KBM-7 (cell line): ENCODE measurements around the gene MID1.

Experiments used
- DNase-seq: peaks from one replicate; pipeline ENCODE4 v3.0.0-alpha.2; 2015
- in situ Hi-C: fragments of 300-500 bp; cut with MboI; formaldehyde crosslinking; loops from 2 replicates; pipeline ENCODE4 v1.14.3; 2020; ENCODE audit warnings: low sequenced_read_pairs, low pct_unique_long_range_greater_than_20kb, mixed read lengths

Gene MID1

DNA sequence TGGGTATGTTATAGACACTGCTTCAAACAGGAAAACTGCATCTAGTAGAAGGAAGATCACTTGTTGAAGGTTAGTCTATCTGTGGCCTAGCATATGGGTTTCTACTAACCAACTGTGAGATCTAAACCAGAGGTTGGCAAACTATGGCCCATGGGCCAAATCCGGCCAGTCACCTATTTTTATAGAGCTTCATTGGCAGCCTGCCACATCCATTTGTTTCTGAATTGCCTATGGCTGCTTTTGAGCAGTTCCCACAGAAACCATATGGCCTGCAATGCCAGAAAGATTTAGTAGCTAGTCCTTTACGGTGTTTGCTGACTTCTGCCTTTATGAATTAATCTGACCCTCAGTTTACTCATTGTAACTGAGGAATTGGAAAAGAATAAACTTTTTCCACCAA lies 71.1 kb downstream of the MID1 start:
- in situ Hi-C loops = no loop called here
- no peak for DNase-seq

- DNase-seq = no peak
- in situ Hi-C loops = no loop called here
Observed at GRCh38 chrX:10548688-10549087, 71.7 kb downstream of the MID1 start.

GRCh38 chrX:10545882-10546281 lies 74.5 kb downstream of the MID1 start:
- DNase-seq = no peak
- in situ Hi-C loops = no loop called here

DNA sequence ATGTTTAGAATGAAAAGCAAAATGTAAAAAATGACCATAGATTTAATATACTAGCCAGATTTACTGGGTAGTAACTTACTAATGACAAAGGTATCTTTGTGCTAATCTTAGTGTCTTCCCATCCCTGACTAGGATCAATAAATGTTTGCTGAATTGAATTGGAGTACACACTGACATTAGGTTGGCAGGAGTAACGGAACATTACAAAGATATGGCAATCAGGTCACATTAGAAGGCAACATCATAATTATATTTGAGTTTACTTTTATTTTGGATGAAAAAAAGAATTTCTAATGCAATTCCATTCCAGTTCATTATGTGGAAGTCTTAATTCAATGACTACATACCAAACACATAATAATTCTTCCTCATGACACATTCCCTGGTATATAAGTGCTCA lies 77.8 kb downstream of the MID1 start:
- no peak for DNase-seq
- in situ Hi-C loops = no loop called here

- in situ Hi-C loops = no loop called here
- no peak for DNase-seq
Observed at GRCh38 chrX:10538831-10539230, 81.6 kb downstream of the MID1 start.

- in situ Hi-C loops = no loop called here
- no peak for DNase-seq
Observed at GRCh38 chrX:10537308-10537707, 83.1 kb downstream of the MID1 start.

DNA sequence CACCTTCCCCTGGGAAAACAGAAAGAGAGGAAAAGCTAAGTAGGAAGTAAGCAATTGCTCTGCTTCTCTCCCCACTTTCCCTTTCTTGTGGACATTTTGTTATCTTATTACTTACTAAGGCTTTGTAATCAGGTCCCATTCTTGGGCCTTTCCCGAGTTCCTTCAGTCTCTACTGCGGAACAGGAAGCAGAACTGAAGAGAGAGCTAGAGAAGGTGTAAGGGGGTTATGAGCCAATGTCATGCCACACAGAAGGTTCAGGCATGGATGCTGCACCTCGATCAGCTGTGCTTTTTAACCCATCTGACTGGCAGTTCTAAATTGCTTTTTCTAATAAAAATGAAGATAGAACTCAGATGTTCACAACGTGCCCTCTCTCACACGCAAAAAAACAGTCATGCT lies 83.6 kb downstream of the MID1 start:
- in situ Hi-C loops = no loop called here
- DNase-seq = no peak

DNA sequence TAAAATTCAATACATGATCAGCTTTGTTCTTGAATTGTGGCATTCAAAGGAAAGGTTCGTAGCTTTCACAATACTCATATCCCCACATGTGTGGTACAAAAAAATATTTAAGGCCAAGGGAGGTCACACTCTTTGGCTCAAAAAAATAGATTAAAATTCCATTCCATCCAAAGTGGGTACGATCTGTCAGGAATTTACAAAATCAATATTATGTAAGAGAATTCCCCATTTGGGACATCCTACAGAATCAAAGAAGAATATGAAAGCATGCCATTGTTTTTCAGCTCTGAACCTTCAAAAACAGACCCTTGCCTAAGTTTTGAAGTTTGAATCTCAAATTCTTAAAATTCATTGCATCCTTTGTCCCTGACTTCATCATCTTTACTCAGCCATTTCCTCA lies 85.8 kb downstream of the MID1 start:
- no peak for DNase-seq

GRCh38 chrX:10533696-10534365 lies 86.6 kb downstream of the MID1 start:
- in situ Hi-C loops = no loop called here
- no peak for DNase-seq

More for the DNA sequence above, 85.8 kb downstream of the MID1 start:
- in situ Hi-C loops = no loop called here

DNA sequence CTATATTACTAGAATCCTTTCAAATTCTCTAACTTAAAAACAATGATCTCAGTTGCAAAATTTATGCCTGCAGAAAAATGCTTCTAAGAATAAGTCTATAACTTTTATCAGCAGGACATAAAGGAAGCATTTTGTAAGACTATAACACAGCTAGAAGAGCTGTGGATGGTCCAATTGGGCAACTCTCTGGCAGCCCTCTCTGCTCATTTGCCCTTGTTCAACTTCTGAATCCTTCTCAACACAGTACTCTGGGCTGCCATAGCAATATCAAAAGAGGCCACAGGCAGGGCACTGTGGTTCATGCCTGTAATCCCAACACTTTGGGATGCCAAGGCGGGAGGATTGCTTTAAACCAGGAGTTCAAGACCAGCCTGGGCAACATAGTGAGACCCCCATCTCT lies 88.5 kb downstream of the MID1 start:
- no peak for DNase-seq
- in situ Hi-C loops = no loop called here

DNA sequence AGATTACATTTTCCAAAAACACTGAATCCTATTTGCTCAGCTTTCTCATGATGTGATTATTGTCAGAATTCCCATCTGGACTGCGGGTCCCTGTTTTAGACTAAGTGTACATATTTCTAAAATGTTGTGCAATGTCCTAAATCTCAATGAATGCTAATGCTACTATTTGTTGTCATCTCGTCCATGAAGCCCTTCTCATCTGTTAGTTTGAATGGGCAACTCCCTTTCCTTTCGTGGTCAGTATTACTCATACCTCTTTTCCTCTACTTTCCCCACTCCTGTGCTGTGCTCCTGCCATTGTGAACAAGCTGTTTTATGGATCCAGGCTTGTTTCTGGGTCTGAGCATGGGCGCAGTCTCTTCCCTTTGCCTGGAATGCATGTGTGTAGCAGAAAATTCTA lies 91.0 kb downstream of the MID1 start:
- in situ Hi-C loops = no loop called here
- peak; percentile 5 for DNase-seq

- in situ Hi-C loops = no loop called here
- DNase-seq = no peak
Observed at GRCh38 chrX:10526451-10526850, 93.9 kb downstream of the MID1 start.

GRCh38 chrX:10525381-10526120 lies 94.8 kb downstream of the MID1 start:
- no peak for DNase-seq
- in situ Hi-C loops = no loop called here

GRCh38 chrX:10524578-10524977 lies 95.8 kb downstream of the MID1 start:
- in situ Hi-C loops = no loop called here

GRCh38 chrX:10519761-10520160 lies 100.6 kb downstream of the MID1 start:
- in situ Hi-C loops = no loop called here
- no peak for DNase-seq

More at GRCh38 chrX:10524578-10524977, 95.8 kb downstream of the MID1 start:
- no peak for DNase-seq

DNA sequence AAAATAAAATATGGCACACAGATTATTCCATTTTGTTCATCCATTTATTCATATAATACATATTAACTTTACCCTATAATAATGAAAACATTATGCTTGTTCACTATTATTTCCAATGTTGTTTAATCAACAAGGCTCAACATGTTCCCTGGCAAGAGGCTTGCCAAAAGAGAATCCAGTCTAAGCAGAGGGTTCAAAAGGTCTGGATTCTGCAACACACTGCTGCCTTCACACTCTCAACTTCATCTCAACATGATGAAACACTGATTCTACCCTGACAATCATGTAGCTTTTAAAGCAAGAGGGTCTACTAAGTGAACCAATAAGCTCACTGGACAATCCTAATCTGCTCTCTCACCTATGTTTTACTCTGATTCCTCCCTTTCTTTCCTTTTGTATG lies 101.1 kb downstream of the MID1 start:
- in situ Hi-C loops = no loop called here
- no peak for DNase-seq

GRCh38 chrX:10518073-10518472 lies 102.3 kb downstream of the MID1 start:
- in situ Hi-C loops = no loop called here
- no peak for DNase-seq

DNA sequence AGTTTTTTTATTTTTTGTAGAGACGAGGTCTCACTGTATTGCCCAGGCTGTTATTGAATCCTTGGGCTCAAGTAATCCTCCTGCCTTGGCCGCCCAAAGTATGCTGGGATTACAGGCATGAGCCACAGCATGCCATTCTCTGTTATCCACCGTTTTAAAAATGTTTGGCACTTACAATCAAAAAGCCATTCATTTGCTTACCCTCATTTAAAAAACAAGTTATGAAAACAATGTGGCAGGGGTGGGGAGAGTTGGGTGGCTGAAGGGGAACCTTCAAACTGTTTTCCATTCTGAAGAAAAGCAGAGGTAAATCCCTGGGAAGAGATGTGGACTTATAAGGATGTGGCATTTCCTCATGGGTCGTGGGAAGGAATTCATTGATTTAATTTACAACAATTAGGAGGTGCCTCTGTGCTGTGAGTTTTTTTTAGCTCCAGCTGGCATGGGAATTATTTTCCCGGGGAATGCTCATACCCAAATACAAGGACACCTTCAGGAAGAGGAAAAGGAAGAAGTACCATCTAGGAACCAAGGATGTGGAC lies 103.5 kb downstream of the MID1 start:
- DNase-seq = no peak
- in situ Hi-C loops = no loop called here

- in situ Hi-C loops = no loop called here
- no peak for DNase-seq
Observed at GRCh38 chrX:10514891-10515290, 105.5 kb downstream of the MID1 start.

GRCh38 chrX:10513974-10514373 lies 106.4 kb downstream of the MID1 start:
- in situ Hi-C loops = no loop called here
- no peak for DNase-seq

- in situ Hi-C loops = no loop called here
- DNase-seq = no peak
Observed at GRCh38 chrX:10512741-10513140, 107.6 kb downstream of the MID1 start.
